ENCODE data around the gene RNF112.

DNA sequence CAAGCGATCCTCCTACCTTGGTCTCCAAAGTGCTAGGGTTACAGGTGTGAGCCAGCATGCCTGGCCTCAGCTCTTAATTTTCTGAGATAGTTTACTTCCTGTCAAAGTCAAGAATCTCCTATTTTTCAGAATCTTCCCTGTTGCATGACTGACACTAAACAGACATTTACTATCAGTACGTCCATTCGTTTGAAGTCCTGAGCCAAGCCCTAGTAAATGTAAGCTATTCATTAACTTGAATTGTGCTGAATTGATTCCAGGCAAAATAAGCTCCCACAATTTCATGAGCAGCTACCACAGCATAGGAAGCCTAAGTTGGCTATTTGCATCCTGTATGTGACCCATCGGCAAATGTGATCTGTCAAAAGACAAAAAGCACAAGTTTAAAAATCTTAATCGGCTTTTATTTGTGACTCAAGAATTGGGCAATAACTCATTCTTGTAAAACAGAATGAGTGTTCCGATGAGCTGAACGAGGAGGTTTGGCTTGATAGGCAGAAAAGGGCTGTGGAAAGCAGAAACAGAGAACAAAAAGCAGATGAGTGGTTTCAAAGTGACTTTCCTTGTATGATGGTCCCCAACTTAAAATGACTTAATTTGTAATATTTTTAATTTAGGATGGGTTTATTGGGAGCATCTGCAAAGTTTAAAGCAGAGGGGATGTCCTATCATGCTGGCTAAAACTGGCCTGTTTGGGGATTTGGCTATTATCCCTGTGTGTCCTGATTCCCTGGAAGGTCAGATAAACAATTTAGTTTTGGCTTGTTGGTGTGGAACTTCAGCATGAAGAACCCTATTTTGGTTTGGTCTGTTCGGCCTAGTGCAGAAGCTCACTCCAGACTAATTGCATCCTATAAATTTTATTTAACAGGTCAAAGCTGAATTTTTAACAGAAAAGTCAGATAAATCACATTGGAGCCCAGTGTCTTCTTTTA lies 14.2 kb downstream of the RNF112 start:
- TF ChIP-seq, protein P1, sequence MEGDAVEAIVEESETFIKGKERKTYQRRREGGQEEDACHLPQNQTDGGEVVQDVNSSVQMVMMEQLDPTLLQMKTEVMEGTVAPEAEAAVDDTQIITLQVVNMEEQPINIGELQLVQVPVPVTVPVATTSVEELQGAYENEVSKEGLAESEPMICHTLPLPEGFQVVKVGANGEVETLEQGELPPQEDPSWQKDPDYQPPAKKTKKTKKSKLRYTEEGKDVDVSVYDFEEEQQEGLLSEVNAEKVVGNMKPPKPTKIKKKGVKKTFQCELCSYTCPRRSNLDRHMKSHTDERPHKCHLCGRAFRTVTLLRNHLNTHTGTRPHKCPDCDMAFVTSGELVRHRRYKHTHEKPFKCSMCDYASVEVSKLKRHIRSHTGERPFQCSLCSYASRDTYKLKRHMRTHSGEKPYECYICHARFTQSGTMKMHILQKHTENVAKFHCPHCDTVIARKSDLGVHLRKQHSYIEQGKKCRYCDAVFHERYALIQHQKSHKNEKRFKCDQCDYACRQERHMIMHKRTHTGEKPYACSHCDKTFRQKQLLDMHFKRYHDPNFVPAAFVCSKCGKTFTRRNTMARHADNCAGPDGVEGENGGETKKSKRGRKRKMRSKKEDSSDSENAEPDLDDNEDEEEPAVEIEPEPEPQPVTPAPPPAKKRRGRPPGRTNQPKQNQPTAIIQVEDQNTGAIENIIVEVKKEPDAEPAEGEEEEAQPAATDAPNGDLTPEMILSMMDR (IDR thresholded peaks at IDR 0.05; ENCODE audit: insufficient read depth, low read depth, low read length): no peak
- TF ChIP-seq EZH2 (IDR thresholded peaks at IDR 0.05; ENCODE audit: insufficient read depth, low read length): no peak

Data from astrocyte (in vitro differentiated cells and primary cell).